GM19468 (cell line): ENCODE results near the gene NTN1.

ENCODE experiments used
- ATAC-seq: cut with Tn5 transposase; IDR thresholded peaks from one replicate; pipeline ENCODE4 v1.9.1; 2021; ENCODE audit warnings: mild to moderate bottlenecking, moderate library complexity, moderate number of reproducible peaks; ENCODE audit not compliant: unreplicated experiment; ENCODE audit errors: extremely low read depth

The NTN1 gene

GRCh38 chr17:9178319-9178718, 157.0 kb downstream of the NTN1 start:
- no peak for ATAC-seq

DNA sequence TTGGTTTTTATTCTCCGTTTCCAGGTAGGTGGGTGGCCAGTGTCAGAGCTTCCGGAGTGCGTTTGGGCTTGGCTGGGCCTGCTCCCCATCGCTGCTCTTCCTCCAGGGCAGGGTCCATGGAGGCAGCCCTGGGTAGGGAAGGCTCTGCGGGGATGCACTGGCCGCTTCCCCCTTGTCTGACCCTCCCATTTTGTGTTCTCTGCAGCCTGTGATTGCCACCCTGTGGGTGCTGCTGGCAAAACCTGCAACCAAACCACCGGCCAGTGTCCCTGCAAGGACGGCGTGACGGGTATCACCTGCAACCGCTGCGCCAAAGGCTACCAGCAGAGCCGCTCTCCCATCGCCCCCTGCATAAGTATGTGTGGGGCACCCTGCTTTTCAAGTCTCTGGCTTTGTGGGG, 158.3 kb downstream of the NTN1 start:
- ATAC-seq = no peak

- no peak for ATAC-seq
These were observed 160.3 kb downstream of the NTN1 start for GRCh38 chr17:9181640-9182039.

DNA sequence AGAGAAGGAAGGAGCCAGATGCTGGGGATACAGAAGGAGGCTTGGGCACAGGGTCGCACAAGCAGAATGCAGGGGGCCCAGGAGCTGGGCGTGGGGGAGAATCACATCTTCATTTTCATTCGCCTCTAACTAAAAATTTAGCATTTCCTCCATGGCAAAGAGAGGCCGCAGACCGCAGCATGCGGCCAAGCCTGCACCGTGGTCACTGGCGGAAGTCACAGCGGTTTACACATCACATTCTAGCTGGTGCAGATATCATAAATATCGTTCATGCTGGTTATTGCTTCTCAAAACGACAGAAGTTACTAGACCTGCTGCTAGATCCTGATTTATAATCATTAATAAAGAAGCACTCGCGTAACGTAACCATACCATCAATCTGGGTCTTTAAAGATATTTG, 162.0 kb downstream of the NTN1 start:
- ATAC-seq = no peak

GRCh38 chr17:9185142-9185541, 163.8 kb downstream of the NTN1 start:
- no peak for ATAC-seq

GRCh38 chr17:9185688-9186284, 164.5 kb downstream of the NTN1 start:
- ATAC-seq = no peak

GRCh38 chr17:9187828-9188227, 166.5 kb downstream of the NTN1 start:
- no peak for ATAC-seq

DNA sequence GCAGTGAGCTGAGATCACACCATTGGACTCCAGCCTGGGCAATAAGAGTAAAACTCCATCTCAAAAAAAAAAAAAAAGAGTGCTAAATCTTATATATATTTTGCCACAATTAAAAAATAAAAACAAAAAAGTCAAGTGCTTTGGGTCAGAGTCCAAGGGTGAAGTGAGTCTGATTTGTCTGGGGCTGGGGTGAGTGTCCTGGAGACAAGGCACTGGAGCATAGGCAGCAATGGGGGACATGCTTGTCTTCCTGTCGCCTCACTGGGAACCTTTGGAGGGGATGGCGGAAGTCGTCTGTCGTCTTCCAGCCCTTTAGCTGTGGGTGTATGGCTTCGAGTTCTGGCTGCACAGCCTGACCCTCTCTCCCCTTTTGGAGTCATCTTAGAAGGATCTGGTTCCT, 167.1 kb downstream of the NTN1 start:
- no peak for ATAC-seq

DNA sequence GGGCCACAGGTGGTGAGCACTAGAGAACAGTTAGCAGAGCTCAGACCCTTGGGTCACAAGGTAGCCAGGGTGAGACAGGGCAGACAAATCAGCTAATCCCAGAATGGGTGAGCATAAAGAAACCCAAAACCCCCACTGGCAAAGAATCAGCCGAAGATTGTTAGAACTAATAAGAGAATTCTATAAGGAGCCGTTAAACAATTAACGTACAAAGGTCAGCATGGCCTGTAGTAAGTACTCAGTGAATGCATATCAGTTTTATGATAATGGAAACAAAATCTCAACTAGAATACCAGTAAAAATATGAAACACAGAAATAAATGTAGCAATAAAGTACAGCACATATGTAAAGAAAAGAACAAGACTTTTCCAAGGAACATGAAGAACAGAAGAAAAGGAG, 168.6 kb downstream of the NTN1 start:
- ATAC-seq = no peak

GRCh38 chr17:9192010-9192409, 170.7 kb downstream of the NTN1 start:
- ATAC-seq = no peak

DNA sequence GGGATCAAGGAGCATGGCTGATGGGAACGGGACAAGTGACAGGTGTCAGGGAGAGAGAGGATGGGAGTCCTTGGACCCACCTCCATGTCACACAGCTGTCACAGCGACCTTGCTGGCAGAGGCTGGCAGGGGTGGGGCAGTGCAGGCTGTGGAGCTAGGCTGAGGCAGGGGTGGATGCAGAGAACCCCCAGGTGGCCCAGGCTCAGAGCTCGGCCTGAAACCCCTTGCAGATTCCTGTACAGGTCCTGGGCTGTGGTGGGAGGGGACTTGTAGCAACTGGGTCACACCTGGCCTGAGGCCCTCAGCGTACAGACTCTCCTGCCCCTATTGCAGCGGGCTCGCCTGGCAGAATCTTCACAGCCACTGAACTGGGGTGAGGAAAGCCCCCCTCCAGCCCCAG, 174.1 kb downstream of the NTN1 start:
- no peak for ATAC-seq

GRCh38 chr17:9195961-9196670, 174.8 kb downstream of the NTN1 start:
- no peak for ATAC-seq

- no peak for ATAC-seq
These were observed 178.6 kb downstream of the NTN1 start for GRCh38 chr17:9199571-9200551.

GRCh38 chr17:9200699-9201359, 179.5 kb downstream of the NTN1 start:
- ATAC-seq = no peak

DNA sequence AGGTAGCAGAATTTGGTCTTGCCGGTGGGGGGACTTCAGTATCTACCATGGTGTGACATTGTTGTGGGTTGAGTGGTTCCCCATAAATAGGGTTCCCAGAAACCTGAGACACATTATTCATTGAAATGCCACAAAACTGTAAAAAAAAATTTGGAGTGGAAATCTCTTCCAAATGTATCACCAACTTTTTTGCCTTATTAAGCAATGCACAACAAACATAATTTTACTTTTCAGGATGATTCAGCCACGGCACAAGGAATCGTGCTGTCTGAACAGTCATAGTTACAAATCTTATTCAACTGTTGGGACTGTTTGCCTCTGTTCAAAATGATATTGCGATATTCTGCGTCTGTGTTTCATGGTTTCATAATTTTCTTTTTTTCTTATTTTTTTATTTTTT, 181.2 kb downstream of the NTN1 start:
- ATAC-seq = no peak

DNA sequence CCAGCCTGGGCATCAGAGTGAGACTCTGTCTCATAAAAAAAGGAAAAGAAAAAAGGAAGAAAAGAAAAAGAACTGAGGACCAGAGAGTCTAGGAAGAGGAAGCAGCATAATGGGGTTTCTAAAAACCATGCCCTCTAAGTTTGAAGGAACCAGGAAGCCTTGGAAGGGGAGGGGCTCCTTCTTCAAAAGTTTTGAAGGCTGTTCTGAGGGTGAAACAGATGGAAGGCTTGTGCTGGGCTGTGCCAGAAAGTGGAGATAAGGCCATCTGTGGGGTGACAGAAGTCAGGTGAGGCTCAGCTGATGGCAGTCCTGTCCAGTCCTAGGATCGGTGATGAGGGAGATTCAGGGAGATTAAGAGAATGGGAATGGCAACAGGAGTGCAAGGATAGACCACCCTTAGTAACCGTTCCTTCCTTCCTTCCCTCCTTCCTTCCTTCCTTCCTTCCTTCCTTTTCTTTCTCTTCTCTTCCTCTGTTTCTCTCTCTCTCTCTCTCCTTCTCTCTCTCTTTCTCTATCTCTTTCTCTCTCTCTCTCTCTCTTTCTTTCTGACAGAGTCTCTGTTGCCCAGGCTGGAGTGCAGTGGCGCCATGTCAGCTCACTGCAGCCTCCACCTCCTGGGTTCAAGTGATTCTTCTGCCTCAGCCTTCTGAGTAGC, 182.6 kb downstream of the NTN1 start:
- ATAC-seq = no peak

- no peak for ATAC-seq
These were observed 183.5 kb downstream of the NTN1 start for GRCh38 chr17:9204637-9205329.

- no peak for ATAC-seq
These were observed 184.5 kb downstream of the NTN1 start for GRCh38 chr17:9205520-9206409.

DNA sequence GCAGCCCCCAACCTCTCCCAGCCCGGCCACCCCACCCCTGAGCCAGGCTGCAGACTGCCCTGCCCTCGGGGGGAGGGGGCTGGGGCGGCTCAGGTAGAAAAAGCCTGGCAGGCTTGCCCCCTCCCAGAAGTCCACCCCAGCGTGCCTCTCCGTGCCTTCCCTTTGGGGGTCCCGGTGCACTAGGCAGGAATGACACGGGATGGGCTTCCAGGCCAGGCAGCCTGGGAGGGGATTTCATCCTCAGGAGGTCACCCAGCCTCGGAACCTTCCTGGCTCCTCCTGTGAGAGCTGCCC, 185.0 kb downstream of the NTN1 start:
- ATAC-seq = no peak
